B cell (primary cell): ENCODE data around the gene PAPPA.

Experiments
- EZH2 ChIP-seq: IDR thresholded peaks from 2 replicates; pipeline ENCODE4 v1.6.1; 2012; ENCODE audit warnings: borderline replicate concordance, low read depth, mild to moderate bottlenecking, moderate library complexity, low read length; ENCODE audit not compliant: insufficient read depth, poor library complexity, severe bottlenecking
- TF ChIP-seq, protein P1 (sequence below): fragments of 200-600 bp; IDR thresholded peaks from one replicate; pipeline ENCODE4 v1.8.0; 2022; ENCODE audit warnings: antibody characterized with exemption, mild to moderate bottlenecking

DNA sequence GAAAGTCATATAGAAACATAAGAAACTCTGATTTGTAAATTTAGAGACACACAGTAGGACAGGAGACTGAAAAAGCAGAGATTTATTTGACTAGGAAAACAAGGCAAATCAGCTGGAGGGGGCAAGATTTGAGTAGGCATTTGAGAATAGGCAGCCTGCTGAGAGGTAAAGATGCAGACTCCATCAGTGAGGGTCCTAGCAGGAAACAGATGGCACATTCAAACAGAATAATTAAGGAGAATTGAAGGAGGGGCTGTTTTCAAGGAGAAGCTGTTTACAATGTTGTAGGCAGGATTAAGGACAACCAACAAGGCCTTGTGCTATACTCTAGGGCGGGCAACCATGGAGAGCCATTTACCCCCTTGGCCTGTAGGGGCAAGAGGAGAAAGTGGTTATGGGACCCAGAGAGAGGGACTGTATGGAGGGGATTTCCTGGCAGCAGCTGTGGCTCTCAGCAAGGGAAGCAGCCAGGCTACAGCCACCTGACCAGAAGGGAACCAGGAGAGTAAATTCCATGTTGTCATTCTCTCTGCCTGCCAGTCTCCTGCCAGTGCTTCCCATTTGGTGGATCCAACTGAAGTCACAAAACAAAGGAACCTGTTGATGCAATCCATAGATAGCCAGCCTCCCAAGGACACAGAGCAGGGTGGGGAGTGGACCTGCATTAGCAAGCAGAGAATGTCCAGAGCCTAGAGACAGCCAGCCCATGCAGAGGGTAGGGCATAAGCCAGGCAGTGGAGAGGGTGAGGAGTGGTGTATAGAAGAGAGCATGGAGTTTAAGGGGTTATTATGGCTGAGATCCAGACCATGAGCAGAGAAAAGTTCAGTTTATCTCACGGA is 38.2 kb downstream of the PAPPA start:
- TF ChIP-seq, protein P1, sequence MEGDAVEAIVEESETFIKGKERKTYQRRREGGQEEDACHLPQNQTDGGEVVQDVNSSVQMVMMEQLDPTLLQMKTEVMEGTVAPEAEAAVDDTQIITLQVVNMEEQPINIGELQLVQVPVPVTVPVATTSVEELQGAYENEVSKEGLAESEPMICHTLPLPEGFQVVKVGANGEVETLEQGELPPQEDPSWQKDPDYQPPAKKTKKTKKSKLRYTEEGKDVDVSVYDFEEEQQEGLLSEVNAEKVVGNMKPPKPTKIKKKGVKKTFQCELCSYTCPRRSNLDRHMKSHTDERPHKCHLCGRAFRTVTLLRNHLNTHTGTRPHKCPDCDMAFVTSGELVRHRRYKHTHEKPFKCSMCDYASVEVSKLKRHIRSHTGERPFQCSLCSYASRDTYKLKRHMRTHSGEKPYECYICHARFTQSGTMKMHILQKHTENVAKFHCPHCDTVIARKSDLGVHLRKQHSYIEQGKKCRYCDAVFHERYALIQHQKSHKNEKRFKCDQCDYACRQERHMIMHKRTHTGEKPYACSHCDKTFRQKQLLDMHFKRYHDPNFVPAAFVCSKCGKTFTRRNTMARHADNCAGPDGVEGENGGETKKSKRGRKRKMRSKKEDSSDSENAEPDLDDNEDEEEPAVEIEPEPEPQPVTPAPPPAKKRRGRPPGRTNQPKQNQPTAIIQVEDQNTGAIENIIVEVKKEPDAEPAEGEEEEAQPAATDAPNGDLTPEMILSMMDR, result no peak
- no peak for TF ChIP-seq EZH2
